Trophoblast cell (in vitro differentiated cells and primary cell): ENCODE measurements around the gene UIMC1.

Source experiments
- DNase-seq, 2 donors: peaks; one replicate each; pipeline ENCODE4 v3.0.0-alpha.2; 2016
- H2AFZ ChIP-seq: 2 replicates; pipeline ENCODE4 v1.6.1; 2013; ENCODE audit warnings: low read length, moderate library complexity, mild to moderate bottlenecking; ENCODE audit not compliant: insufficient read depth, poor library complexity
- H2AK5ac ChIP-seq: 2 replicates; pipeline ENCODE4 v1.6.1; 2013; ENCODE audit warnings: mild to moderate bottlenecking, low read length
- H2BK120ac ChIP-seq: 2 replicates; pipeline ENCODE4 v1.6.1; 2013; ENCODE audit warnings: low read length, mild to moderate bottlenecking, moderate library complexity; ENCODE audit not compliant: insufficient read depth, poor library complexity
- H2BK12ac ChIP-seq: 2 replicates; pipeline ENCODE4 v1.6.1; 2013; ENCODE audit warnings: mild to moderate bottlenecking, low read length, moderate library complexity
- H2BK5ac ChIP-seq: 2 replicates; pipeline ENCODE4 v1.6.1; 2013; ENCODE audit warnings: low read length, low read depth, moderate library complexity, mild to moderate bottlenecking; ENCODE audit not compliant: poor library complexity
- H3K14ac ChIP-seq: 2 replicates; pipeline ENCODE4 v1.6.1; 2013; ENCODE audit warnings: mild to moderate bottlenecking, low read length
- H3K18ac ChIP-seq: 2 replicates; pipeline ENCODE4 v1.6.1; 2013; ENCODE audit warnings: mild to moderate bottlenecking, low read length
- H3K23ac ChIP-seq: 2 replicates; pipeline ENCODE4 v1.6.1; 2013; ENCODE audit warnings: low read length
- H3K27ac ChIP-seq: 2 replicates; pipeline ENCODE4 v1.5.1; 2013; ENCODE audit warnings: low read depth, mild to moderate bottlenecking, inconsistent platforms, low read length, moderate library complexity
- H3K27me3 ChIP-seq: 2 replicates; pipeline ENCODE4 v1.6.1; 2013; ENCODE audit warnings: inconsistent platforms, mild to moderate bottlenecking, low read length, moderate library complexity; ENCODE audit not compliant: insufficient read depth
- H3K36me3 ChIP-seq, 2 experiments: 1 replicate in 1 of 2; 2 replicates in 1 of 2; pipeline ENCODE4 v1.6.1; 2013; ENCODE audit warnings: low read length in 2 of 2, mild to moderate bottlenecking in 2 of 2, moderate library complexity in 1 of 2; ENCODE audit not compliant: insufficient read depth in 2 of 2, control insufficient read depth in 1 of 2
- H3K4ac ChIP-seq: 2 replicates; pipeline ENCODE4 v1.6.1; 2013; ENCODE audit warnings: low read depth, mild to moderate bottlenecking, low read length, moderate library complexity
- H3K4me1 ChIP-seq, 2 experiments: 1 replicate in 1 of 2; 2 replicates in 1 of 2; pipeline ENCODE4 v1.6.1; 2013; ENCODE audit warnings: low read length in 2 of 2, mild to moderate bottlenecking in 2 of 2, moderate library complexity in 1 of 2; ENCODE audit not compliant: insufficient read depth in 2 of 2, control insufficient read depth in 1 of 2
- H3K4me2 ChIP-seq: 2 replicates; pipeline ENCODE4 v1.6.1; 2013; ENCODE audit warnings: inconsistent platforms, mild to moderate bottlenecking, low read length, moderate library complexity
- H3K4me3 ChIP-seq: 2 replicates; pipeline ENCODE4 v1.5.1; 2013; ENCODE audit warnings: mild to moderate bottlenecking, low read depth, low read length, inconsistent platforms
- H3K79me1 ChIP-seq: one replicate; pipeline ENCODE4 v1.6.1; 2013; ENCODE audit warnings: low read length
- H3K79me2 ChIP-seq: 2 replicates; pipeline ENCODE4 v1.6.1; 2013; ENCODE audit warnings: low read length, mild to moderate bottlenecking; ENCODE audit not compliant: control insufficient read depth, insufficient read depth, poor library complexity
- H3K9ac ChIP-seq: 2 replicates; pipeline ENCODE4 v1.6.1; 2013; ENCODE audit warnings: mild to moderate bottlenecking, low read length
- H3K9me3 ChIP-seq: 2 replicates; pipeline ENCODE4 v1.6.1; 2013; ENCODE audit warnings: low read depth, mild to moderate bottlenecking, control low read depth, inconsistent platforms, low read length; ENCODE audit not compliant: insufficient read depth
- H4K12ac ChIP-seq: 2 replicates; pipeline ENCODE4 v1.6.1; 2013; ENCODE audit warnings: low read depth, mild to moderate bottlenecking, low read length, moderate library complexity
- H4K8ac ChIP-seq: 2 replicates; pipeline ENCODE4 v1.6.1; 2013; ENCODE audit warnings: low read depth, mild to moderate bottlenecking, low read length, moderate library complexity
- H4K91ac ChIP-seq: one replicate; pipeline ENCODE4 v1.6.1; 2013; ENCODE audit warnings: low read depth, mild to moderate bottlenecking, low read length, moderate library complexity
- WGBS: extraction: QIAGEN DNeasy Blood & Tissue Kit; methylation state at CpG from one replicate; pipeline ENCODE4 v1.1.7; 2013; ENCODE audit warnings: missing lambda C conversion rate; ENCODE audit not compliant: insufficient read length, insufficient coverage; ENCODE audit errors: extremely low coverage; 5-methylcytosine and 5-hydroxymethylcytosine counted together

UIMC1 gene

GRCh38 chr5:176906796-176907195 lies 99.8 kb downstream of the UIMC1 start:
- Histone ChIP-seq H3K14ac (no peak overlapping the region), H3K9me3 (no peaks in the 10 kb centered on the region), H3K18ac (no peak overlapping the region), H3K79me1 (no peaks in the 10 kb centered on the region), H2AFZ (no peak overlapping the region), H3K27me3 (no peaks in the 10 kb centered on the region), H4K8ac (no peak overlapping the region), H3K23ac (no peak overlapping the region), H2BK120ac (no peak overlapping the region), H3K4me1 (no peaks in the 10 kb centered on the region), H3K4me2 (no peak overlapping the region), H2AK5ac (no peak overlapping the region), H2BK5ac (no peak overlapping the region), H3K4ac (no peak overlapping the region), H3K9ac (no peak overlapping the region), H3K27ac (no peak overlapping the region), H3K36me3 (peaks cover 7 to 31% of the 10 kb centered on the region in 2 experiments), H4K91ac (no peak overlapping the region), H2BK12ac (no peak overlapping the region), H3K4me3 (no peak overlapping the region), H4K12ac (no peak overlapping the region), H3K79me2 (no peaks in the 10 kb centered on the region)
- no CpG with 5 or more reads among the region's 3 CpGs for WGBS
- DNase-seq, result no peak

GRCh38 chr5:176906126-176906525 lies 100.5 kb downstream of the UIMC1 start:
- H3K4ac ChIP-seq, result no peak overlapping the region
- no peaks in the 10 kb centered on the region for H3K4me1 ChIP-seq
- H3K23ac ChIP-seq, result no peak overlapping the region
- no peak overlapping the region for H3K27ac ChIP-seq
- no peak overlapping the region for H3K9ac ChIP-seq
- H3K4me3 ChIP-seq, result no peak overlapping the region
- no peak overlapping the region for H2BK5ac ChIP-seq
- H2BK120ac ChIP-seq, result no peak overlapping the region
- H2AFZ ChIP-seq, result no peak overlapping the region
- H3K79me2 ChIP-seq, result no peaks in the 10 kb centered on the region
- H3K4me2 ChIP-seq, result no peak overlapping the region
- no peaks in the 10 kb centered on the region for H3K79me1 ChIP-seq
- peaks cover 7 to 31% of the 10 kb centered on the region in 2 experiments for H3K36me3 ChIP-seq
- H3K14ac ChIP-seq, result no peak overlapping the region
- WGBS, result no CpG with 5 or more reads among the region's 1 CpG
- H3K18ac ChIP-seq, result no peak overlapping the region
- no peaks in the 10 kb centered on the region for H3K27me3 ChIP-seq
- H3K9me3 ChIP-seq, result no peaks in the 10 kb centered on the region
- no peak overlapping the region for H4K91ac ChIP-seq
- no peak overlapping the region for H2AK5ac ChIP-seq
- H4K12ac ChIP-seq, result no peak overlapping the region
- H2BK12ac ChIP-seq, result no peak overlapping the region
- no peak overlapping the region for H4K8ac ChIP-seq
- DNase-seq, result no peak

DNA sequence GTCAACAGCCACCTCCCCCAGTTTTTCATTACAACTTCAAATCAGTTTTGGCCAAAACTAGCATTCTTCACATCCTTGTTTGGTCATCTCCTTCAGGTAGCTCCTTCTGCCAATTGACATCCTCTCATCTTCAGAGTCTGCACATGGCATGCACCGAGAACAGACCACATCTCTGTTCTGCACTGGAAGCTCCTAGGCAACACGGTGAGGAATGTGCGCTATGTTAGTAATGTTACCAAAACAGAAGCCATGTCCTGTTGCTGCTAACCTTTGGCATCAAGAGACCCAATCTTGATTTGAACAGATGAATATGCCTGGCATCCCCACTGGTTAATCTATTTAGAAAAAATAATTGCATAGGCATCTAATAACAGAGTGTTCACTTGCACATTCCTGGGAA lies 102.3 kb downstream of the UIMC1 start:
- Histone ChIP-seq H3K9me3 (no peaks in the 10 kb centered on the region), H2BK120ac (no peak overlapping the region), H3K27me3 (no peaks in the 10 kb centered on the region), H3K18ac (no peak overlapping the region), H3K14ac (no peak overlapping the region), H3K4me2 (no peak overlapping the region), H3K23ac (no peak overlapping the region), H2AFZ (no peak overlapping the region), H3K27ac (no peak overlapping the region), H3K79me1 (no peaks in the 10 kb centered on the region), H2BK12ac (no peak overlapping the region), H3K79me2 (no peaks in the 10 kb centered on the region), H3K4ac (no peak overlapping the region), H3K9ac (no peak overlapping the region), H4K91ac (no peak overlapping the region), H3K4me3 (no peak overlapping the region), H2BK5ac (no peak overlapping the region), H4K12ac (no peak overlapping the region), H3K4me1 (no peaks in the 10 kb centered on the region), H4K8ac (no peak overlapping the region), H2AK5ac (no peak overlapping the region), H3K36me3 (peaks cover 7 to 31% of the 10 kb centered on the region in 2 experiments)
- no peak for DNase-seq
- WGBS, result no CpG with 5 or more reads among the region's 3 CpGs

- Histone ChIP-seq H3K23ac (no peak overlapping the region), H3K79me2 (no peaks in the 10 kb centered on the region), H3K4me3 (no peak overlapping the region), H3K4me1 (no peaks in the 10 kb centered on the region), H3K36me3 (peaks cover 5 to 28% of the 10 kb centered on the region in 2 experiments), H3K4ac (no peak overlapping the region), H3K18ac (no peak overlapping the region), H3K9ac (no peak overlapping the region), H2AFZ (no peak overlapping the region), H3K4me2 (no peak overlapping the region), H3K27ac (no peak overlapping the region), H2BK5ac (no peak overlapping the region), H3K27me3 (no peaks in the 10 kb centered on the region), H4K12ac (no peak overlapping the region), H2AK5ac (no peak overlapping the region), H4K8ac (no peak overlapping the region), H3K14ac (no peak overlapping the region), H4K91ac (no peak overlapping the region), H2BK12ac (no peak overlapping the region), H3K79me1 (no peaks in the 10 kb centered on the region), H2BK120ac (no peak overlapping the region), H3K9me3 (no peaks in the 10 kb centered on the region)
- no peak for DNase-seq
- no CpG with 5 or more reads among the region's 5 CpGs for WGBS
Measured at GRCh38 chr5:176902911-176903664, 103.5 kb downstream of the UIMC1 start.
